LNCaP clone FGC (cell line): ENCODE data around the gene KRTAP10-1.

ENCODE experiments used
- DNase-seq: peaks from one replicate; pipeline ENCODE4 v3.0.0-alpha.2; 2011; ENCODE audit warnings: low read depth
- H3K4me3 ChIP-seq: 2 replicates; pipeline ENCODE4 v1.5.1; 2011; ENCODE audit warnings: mild to moderate bottlenecking, low read depth, low read length, control low read depth
- TF ChIP-seq, protein P1 (sequence below): IDR thresholded peaks from 2 replicates; pipeline ENCODE4 v1.5.1; 2012; ENCODE audit warnings: mild to moderate bottlenecking; ENCODE audit not compliant: control insufficient read depth, insufficient read depth; ENCODE audit errors: extremely low read depth

Gene KRTAP10-1

DNA sequence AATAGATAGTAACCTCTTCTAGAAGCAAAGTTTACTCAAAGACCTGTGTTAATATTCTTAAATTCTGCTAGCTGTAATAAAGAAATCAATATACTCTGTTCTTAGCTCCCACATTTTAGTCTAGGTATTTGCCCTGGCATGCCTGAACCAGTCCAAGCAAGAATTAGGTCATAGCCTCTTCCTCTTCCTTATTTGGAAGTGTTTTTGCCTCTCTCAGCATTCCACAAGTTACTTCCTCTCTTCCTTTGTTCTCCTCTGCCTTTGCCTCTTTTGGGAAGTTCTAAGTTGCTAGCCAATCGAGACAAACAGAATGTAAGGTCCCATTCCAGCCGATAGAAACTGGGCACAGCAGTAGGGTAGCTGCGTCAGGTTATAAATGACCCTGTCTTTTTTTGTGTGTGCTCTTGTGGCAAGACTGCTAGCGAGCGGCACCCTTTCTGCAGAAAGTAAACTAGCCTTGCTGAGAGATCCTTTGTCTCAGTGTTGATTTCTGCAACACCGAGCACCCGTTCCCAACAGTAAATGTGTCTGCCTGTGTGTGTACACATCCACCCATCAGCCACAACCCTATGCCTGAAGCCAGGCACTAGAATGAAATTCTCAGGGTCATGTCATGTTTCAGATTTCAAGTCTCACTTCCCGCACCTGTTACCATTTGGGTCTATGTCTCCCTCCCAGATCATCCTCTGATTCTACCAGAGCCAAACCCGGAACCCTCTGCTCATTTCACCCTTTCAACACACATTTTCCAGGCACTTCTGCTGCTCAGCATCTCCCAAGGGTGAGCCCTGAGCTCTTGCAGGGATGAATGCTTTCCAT is 47.2 kb downstream of the KRTAP10-1 start:
- no peak overlapping the region for H3K4me3 ChIP-seq
- TF ChIP-seq, protein P1, sequence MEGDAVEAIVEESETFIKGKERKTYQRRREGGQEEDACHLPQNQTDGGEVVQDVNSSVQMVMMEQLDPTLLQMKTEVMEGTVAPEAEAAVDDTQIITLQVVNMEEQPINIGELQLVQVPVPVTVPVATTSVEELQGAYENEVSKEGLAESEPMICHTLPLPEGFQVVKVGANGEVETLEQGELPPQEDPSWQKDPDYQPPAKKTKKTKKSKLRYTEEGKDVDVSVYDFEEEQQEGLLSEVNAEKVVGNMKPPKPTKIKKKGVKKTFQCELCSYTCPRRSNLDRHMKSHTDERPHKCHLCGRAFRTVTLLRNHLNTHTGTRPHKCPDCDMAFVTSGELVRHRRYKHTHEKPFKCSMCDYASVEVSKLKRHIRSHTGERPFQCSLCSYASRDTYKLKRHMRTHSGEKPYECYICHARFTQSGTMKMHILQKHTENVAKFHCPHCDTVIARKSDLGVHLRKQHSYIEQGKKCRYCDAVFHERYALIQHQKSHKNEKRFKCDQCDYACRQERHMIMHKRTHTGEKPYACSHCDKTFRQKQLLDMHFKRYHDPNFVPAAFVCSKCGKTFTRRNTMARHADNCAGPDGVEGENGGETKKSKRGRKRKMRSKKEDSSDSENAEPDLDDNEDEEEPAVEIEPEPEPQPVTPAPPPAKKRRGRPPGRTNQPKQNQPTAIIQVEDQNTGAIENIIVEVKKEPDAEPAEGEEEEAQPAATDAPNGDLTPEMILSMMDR = no peak
- DNase-seq = no peak

DNA sequence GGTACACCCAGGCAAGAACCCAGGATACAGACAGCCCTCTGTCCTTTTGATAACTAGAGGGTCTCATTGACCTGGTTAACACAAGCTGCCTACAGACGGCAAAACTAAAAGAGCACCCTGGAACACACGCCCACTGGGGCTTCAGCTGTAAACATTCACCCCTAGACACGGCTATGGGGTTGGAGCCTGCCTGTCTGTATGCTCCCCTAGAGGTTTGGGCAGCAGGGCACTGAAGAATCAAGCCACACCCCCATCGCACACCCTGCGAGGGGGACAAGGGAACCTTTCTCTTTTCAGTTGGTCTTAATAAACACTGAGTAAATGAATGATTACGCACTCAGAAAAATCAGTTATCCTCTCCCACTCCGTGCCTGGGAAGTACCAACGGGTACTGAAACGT is 49.2 kb downstream of the KRTAP10-1 start:
- TF ChIP-seq, protein P1 = no peak
- DNase-seq = no peak
- no peak overlapping the region for H3K4me3 ChIP-seq

DNA sequence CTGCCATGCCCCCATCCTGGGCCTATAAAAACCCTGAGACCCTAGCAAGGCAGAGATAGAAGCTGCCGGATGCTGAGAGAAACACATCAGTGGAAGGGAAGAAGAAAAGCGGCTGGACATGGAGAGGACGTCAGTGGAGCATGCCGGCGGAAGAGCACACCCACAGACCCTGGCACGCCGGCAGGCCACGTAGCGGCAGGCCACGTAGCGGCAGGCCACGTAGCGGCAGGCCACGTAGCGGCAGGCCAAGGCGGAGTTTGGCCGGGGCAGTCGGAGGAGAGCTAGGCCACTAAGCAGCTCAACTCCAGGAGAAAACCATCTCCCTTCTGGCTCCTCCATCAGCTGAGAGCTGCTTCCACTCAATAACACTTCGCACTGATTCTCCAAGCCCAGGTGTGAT is 49.6 kb downstream of the KRTAP10-1 start:
- TF ChIP-seq, protein P1 = no peak
- H3K4me3 ChIP-seq = no peak overlapping the region
- no peak for DNase-seq

DNA sequence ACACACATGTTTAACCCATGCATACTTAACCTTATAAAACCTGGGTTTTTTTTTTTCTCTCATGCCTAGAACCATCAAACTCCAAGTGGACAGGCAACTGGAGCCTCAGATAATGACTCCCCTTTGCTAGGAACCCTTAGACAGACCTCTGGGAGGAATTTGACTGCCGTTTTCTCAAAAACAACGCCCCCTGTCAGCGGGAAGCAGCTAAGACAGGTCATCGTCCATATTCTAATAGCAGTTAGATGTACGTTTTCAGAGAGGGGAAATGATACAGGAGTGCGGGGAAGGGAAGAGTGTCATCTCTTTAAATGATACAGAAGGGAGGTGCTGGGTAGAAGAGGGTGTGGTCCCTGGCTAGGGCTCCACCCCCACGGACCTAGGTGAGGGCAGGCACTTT is 50.0 kb downstream of the KRTAP10-1 start:
- H3K4me3 ChIP-seq = no peak overlapping the region
- TF ChIP-seq, protein P1 = no peak
- DNase-seq = no peak
